HG02970 (cell line): ENCODE results near the gene CRISPLD2.
"Not testable (repeated sequence)": the region's sequence is repeated elsewhere in the genome, so short reads cannot be mapped to it uniquely, and the experiment has no call there.

Source experiments
- ATAC-seq: cut with Tn5 transposase; IDR thresholded peaks from one replicate; pipeline ENCODE4 v1.9.1; 2021; ENCODE audit warnings: mild to moderate bottlenecking, moderate library complexity, moderate number of reproducible peaks; ENCODE audit not compliant: unreplicated experiment, low FRiP score

CRISPLD2 gene

DNA sequence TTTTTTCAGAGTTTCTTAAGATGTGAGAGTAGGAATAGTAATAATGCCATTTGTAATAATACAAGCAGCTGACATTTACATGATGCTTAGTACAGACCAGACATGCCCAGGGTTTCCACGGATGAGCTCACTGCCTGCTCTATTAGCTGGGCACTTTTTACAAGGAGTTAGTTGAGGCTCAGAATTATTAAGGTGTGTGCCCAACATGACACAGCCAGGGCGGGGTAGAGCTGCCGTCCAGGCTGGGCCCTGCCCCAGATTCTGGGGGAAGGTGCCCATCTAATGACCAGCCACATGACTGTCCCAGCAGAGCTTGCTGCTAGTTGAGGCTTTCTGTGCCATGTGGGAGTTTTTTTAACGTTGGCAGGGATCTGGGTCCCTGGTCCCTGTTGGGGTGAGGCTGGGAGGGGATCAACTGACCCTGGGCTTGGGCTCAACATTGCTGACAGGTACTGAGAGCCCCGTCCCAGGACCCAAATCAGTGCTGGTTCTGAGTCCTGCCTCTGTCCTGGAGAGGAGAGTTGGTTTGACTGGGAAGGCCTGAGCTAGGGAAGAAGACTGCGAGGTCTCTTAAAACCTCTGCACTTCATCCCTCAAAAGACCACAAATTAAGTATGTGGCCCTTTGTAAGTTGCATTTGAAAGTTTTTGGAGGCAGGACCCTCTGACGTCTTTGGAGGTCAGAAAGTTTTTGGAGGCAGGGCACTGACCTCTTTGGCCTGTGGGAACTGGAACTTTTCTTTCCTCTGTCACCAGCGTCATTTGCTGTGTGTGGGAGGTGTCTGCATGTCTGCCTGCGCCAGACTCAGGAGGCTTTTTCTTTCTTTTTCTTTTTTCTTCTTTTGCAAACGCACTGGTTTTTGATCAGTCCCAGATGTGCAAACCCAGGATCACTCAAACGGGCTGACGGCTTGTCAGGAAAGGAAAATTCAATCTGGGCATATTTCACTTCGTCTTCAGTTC lies 2.2 kb downstream of the CRISPLD2 start:
- no peak for ATAC-seq

DNA sequence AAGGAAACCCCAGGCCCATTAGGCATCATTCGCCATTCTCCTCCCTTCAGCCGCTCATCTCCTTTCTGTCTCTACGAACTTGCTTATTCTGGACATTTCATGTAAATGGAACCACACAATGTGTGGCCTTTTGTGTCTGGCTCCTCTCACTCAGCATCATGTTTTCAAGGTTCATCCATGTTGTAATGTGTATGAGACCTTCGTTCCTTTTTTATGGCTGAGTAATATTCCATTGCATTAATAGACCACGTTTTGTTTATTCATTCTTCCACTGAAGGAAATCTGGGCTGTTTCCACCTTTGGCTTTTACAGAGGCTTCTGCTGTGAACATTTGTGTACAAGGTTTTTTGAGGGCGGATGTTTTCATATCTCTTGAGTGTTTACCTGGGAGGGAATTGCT lies 3.2 kb downstream of the CRISPLD2 start:
- no peak for ATAC-seq

DNA sequence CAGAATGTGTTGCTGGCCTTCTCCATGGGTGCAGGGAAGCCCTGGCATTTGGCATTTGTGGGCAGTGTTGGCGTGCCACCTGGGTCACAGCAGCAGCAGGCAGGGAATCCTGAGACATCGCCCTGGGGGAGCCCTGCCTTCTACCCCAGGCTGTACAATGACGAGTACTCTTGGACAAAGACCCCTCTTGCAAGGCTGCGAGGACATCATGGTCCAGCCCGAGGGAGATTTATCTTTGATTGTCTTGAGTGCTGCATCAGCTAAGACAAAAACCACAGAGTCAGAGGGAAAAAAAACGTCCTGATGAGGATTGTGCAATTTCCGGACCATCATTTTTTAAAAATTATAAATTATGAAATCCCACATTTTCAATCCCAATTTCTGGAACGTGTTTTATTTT lies 3.7 kb downstream of the CRISPLD2 start:
- ATAC-seq, result no peak

DNA sequence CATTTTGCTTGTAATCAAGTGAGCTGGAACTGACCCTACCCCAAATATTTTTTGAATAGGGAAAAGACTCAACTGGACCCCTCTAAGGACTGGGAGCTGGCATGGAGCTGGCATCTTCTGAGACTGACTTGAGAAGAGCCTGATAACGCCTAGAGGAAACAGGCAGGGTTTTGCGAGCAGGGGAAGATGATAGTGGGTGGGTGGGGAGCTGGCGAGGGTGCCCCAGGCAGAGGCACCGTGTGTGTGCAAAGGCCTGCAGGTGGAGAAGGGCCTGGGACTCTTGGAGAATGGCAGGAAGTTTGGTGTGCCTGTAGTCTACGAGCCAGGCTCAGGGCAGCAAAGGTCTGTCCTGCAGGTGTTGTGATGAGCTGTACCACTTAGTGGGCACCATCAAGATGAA lies 4.1 kb downstream of the CRISPLD2 start:
- no peak for ATAC-seq

DNA sequence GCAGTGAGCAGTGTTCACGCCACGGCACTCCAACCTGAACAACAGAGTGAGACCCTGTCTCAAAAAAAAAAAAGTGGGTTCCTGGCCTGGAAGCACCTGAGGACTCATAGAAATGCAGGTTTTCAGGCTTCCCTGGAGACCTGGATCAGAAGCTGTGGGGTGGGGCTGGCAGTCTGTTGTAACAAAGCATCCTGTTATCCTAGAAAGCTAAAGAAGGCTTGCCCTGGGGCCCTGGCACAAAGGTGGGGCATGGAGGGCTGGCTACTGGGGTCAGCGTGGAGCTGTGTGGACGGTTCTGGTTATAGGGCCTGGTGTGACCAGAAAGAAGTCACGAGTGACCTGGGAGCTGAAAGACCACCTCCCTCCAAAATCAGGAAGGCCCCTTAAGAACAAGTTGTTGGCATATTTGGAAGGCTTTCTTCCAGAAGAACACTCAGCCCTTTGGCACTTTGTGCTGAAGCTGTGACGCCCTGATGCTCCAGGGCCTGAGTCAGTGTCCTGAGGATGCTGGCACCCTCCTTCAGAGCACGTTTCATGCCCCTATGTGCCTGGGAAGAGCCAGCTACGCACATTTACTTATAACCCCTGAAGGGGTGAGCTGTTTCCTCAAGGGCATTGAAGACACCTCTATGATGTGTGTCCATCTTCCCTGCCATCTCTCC lies 6.2 kb downstream of the CRISPLD2 start:
- ATAC-seq, result no peak

DNA sequence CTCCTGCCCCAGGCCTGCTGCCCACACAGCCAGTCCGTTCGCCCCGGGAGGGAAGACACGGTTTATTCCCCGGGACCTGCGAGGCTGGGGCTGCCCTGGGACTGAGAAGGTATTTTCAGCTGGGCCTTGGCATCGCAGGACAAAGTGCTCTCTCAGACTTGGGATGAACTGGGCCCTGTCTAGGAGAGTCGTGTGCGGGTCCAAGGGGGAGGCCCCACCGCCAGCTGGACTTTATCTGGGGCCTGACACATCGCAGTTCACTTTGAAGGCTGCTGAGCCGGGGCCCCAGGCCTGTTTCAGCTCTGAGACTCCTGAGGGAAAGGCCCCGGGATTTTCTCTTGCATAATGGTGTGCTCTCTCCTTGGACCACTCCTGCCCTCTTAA lies 6.8 kb downstream of the CRISPLD2 start:
- ATAC-seq, result no peak

DNA sequence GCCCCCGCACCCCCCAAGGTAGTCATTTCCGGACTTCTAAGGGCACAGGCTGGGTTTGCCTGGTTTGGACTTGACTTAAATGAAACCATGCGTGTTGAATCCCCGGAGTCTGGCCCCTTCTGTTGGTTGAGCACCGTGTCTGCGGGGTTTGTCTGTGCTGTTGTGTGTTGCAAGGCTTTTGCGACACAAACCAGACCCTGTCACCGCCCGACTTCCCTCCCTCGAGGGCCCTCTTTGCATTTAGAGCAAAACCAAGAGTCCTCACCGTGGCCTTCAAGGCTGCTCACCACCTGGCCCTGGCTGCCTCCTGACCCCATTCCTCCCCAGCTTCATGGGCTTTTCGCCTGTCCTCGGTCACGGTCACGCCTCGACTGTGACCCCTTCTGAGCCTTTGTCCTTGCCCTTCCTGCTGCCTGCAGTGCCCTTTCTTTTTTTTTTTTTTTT lies 7.4 kb downstream of the CRISPLD2 start:
- ATAC-seq, result no peak

DNA sequence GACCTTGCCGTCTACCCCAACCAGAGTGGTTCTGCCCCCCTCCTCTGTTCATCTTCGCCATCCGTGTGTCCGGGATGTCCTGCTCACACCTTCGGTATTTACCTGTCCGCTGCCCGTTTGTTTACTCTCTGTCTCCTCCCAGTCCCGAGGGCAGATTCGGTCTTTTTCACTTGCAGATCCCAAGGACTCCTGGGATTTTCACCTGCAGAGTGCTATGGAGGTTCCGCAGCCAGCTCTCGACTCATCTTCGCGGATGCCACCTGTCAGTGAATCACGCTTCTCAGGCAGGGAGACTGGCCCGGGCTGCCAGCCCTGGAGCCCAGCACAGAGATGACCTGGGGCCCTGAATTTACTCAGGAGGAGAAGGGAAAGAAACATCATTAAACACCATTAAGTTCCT lies 8.1 kb downstream of the CRISPLD2 start:
- no peak for ATAC-seq

DNA sequence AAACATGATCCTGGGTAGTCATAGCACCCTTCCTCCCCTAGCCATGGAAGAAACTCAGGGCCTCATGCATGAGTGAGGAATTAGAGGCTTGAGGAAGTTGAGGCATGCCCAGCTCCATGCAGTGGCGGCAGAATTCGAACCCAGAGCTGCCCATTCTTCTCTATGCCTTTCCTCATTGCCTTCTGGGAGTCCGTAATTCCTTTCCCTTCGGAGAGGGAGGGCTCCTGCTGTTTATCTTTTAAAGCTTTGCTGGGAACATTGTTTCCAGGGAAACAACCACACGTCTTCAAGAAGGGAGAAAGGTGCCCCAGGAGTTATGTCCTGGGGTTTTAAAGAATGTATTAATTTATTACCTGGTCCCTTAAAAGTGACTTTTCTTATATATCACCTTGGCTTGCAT lies 8.5 kb downstream of the CRISPLD2 start:
- no peak for ATAC-seq

DNA sequence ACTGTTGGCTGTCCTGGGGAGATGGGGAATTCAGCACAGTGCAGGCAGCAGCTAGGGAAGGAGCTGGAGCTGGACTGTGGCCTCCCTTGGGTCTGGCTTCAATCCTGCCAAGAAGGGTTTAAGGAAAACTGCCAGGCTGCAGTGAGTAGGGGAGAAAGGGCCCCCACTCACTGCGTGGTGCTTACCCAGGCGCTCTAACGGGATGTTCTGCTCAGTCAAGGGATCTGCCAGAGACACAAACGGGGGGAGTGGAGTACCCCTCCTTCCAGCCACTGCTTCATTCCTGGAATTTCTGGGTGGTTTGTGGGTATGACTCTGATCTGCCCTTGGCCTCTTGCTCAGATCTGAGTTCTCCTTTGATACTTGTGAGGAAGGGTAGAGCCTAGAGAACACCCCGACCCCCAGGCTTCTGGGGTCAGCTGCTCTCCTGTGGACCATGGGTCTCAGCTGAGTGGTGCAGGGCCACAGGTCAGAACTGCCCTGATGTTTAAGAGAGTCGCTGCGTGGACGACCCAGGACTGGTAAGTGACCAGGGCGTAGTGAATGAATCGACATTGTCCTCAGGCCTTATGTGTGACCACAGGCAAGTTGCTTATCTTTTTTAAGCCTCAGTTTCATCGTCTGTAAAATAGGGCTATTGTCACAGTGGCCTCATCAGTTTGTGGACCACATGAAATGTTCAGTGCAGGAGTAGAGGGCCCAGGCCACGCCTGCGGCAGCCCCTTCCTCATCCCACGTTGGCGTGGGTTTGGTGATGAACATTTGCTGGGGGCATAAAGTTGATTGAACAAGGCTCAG lies 9.6 kb downstream of the CRISPLD2 start:
- ATAC-seq, result no peak

DNA sequence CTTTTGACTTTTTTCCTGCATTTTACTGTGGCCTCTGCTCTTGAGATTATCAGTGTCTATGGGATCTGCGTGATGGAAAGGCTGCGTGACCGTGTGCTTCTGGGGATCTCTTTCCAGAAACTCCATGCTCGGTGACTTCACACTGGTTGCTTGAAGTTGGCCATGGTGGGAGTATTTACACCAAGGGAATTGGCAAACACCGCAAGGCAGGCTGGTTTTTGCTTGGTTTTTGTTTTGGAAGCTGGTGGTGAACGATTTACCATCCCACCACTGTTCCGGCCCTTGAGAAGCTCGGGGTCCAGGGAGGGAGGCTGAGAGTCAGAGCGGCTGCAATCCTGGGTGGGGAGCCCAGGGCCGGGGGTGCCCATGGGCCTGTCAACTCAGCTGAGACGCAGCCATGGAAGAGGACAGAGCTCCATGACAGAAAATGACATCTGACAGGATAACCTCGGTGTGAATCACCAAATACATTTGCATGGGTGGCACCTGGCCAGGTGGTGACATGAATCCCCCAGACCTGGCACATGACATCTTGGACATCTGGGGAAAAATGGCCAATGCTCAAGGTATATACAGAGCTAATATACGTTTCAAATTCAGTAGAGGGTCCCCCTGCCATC lies 11.1 kb downstream of the CRISPLD2 start:
- no peak for ATAC-seq

DNA sequence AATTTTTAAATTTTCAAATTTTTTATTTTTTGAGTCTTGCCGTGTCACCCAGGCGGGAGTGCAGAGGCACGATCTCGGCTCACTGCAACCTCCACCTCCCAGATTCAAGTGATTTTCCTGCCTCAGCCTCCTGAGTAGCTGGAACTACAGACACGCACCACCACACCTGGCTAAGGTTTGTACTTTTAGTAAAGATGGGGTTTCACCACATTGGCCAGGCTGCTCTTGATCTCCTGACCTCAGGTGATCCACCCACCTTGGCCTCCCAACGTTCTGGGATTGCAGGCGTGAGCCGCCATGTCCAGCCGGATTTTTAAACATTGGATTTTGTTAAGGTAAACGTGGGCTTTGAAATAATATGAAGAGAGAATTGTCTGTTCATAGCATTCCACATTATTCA lies 11.9 kb downstream of the CRISPLD2 start:
- ATAC-seq, result not testable (repeated sequence)

DNA sequence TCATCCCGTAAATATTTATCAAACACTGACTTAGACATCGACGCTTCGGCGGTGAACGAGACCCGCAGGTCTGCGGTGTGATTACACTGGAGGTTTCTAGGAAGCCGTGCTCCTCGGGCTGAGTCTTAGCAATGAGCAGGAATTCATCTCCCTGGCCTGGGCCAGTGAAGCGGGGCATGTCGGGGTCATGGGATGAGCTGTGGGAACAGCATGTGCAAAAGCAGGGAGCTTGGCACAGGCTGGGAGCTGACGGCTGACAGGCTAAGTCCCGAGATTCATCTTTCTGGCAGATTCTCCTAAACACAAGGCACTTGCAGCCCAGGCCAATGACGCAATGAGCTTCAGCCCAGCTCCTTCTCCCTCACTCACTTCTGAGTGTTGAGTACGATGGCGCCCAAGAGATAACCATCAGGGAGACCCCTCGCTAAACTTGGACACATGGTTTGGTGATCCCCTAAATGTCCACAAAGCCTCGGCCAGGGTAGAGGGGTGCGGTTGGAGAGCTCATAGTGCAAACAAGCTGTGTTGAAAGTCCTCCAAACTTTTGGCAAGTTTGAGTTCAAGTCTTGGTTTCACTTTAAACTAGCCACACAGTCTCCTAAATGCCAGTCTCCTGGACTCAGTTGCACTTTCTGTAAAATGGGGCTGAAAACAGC lies 12.8 kb downstream of the CRISPLD2 start:
- ATAC-seq, result no peak

DNA sequence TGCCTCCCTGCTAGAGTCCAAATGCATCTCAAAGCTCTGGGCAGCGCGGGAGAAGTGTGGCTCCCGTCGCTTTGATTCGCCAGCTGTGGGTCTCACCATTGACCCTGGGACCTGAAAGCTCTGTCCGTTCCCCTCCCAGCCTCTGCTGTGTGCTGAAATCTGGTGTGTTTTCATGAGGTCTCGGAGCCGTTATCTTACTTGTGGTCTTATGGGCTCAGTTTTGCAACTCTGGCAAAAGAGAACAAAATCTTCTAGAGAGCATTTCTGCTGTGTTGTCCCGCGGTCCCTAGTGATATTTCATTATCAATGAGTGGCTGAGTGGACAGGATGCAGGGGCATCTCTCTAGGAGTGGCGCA lies 13.3 kb downstream of the CRISPLD2 start:
- ATAC-seq, result no peak

DNA sequence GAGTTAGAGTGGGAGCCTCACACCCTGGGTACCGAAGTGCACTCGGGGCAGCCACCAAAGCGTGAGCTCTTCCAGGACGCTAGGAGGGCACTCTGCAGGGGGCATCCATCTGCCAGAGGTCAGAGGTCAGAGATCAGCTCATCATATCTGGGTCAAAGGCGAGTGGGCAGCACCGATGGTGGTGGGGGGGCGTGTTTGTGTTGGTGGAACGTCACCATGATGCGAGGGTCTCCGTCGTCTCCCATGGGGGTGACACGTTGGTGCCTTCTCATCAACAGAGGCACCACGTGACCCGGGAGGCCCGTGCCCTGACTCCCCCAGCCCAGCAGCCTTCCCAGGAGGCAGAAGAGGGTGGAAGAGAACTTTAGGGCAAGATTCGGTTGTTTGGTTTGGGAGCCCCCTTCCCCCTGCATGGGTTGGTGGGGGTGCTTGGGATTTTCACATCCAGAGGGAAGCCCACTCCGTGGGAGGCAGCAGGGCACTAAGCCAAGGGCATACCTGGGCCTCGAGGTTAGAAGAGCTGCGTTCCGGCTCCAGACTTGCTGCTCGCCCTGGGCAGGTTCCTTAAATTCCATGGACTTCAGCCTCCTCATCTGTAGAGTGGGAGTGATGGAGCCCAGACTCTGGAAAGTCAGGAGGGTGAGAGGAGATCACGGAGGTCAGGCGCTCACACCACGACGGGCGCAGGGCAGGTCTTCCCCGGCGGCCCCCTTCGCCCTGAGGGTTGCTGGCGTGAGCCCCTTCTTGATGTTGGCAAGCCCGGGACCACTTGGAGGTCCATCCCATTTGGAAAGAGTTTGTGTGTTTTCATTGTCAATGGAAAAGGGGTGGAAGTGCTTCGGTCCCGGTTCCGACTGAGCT lies 14.0 kb downstream of the CRISPLD2 start:
- ATAC-seq, result no peak

DNA sequence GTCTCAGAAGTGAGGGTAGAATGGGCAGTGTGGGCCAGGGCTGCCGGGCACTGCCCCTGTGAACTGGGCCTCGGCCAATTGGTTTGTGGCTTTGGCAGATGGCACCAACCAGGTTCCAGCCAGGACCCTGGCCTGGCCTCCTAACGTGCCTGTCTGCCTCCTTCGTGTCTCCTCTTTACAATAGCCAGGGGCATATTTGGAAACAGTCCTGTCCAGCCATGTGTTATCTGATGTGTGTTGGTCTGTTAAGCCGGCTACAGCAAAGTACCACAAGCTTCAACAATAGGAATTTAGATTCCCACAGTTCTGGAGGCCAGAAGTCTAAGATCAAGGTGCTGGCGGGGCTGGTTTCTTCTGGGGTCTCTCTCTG lies 14.6 kb downstream of the CRISPLD2 start:
- no peak for ATAC-seq

DNA sequence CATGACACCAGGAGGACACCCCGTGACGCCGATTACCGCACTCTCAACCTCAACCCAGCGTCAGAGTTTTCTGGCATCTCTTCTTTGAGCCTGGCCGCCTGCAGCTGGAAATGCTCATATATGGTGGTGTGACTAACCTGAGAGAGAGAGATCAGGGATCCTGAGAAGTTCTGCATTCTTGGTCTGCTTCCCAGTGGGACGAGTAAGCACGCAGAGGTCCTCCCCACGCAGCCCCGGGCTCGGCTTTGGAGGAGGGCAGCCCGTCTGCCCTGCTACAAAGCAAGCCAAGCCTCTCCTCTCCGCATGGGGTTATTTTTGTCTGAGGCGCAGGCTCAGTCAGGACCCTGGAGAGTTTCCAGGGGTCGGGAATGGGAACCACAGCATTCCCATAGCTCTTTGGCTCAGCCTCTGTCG lies 16.5 kb downstream of the CRISPLD2 start:
- no peak for ATAC-seq

DNA sequence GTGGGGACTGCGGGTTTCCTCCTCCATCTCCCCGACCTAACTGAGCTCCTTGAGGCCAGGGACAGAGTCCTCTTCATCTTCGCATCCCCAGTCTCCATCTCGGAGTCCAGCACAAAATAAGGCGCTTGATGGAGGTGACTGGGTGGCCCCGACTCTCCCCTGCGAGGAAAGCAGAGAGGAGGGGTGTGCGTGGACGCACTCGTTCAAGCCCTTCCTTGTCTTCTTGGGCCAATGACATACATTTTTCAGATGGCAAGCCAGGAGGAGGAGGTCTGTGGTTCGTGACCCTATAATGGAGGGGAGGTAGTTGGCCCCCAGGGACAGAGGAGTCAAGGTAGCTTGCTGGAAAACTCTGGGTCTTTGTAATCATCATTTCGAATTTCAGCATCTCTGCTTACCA lies 17.2 kb downstream of the CRISPLD2 start:
- ATAC-seq, result no peak

DNA sequence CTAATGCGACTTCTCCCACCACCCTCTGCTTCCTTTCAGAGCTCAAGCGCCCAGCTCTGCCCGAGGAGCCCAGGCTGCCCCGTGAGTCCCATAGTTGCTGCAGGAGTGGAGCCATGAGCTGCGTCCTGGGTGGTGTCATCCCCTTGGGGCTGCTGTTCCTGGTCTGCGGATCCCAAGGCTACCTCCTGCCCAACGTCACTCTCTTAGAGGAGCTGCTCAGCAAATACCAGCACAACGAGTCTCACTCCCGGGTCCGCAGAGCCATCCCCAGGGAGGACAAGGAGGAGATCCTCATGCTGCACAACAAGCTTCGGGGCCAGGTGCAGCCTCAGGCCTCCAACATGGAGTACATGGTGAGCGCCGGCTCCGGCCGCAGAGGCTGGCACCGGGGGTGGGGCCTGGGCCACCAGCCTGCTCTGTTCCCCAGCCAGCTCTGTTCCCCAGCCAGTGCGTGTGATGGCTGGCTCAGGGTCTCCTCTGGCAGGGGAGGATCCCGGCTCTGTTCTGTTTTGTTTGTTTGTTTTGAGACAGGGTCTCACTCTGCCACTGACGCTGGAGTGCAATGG lies 18.7 kb downstream of the CRISPLD2 start:
- no peak for ATAC-seq
